ENCODE measurements around the gene UBXN4.

Gene UBXN4

GRCh38 chr2:135799738-135800137, 58.1 kb downstream of the UBXN4 start:
- Histone ChIP-seq H3K4me1 (ENCODE audit: control insufficient read depth, insufficient read depth, low read depth, low read length) (peaks cover 1% of the 10 kb centered on the region), H3K18ac (ENCODE audit: low read depth in 1 of 2, low read length in 2 of 2) (no peak overlapping the region), H3K27ac (ENCODE audit: low read length, poor library complexity, severe bottlenecking) (no peak overlapping the region), H2AK5ac (ENCODE audit: low read length, severe bottlenecking) (no peak overlapping the region), H4K8ac (ENCODE audit: low read length) (no peak overlapping the region), H3K27me3 (ENCODE audit: control insufficient read depth in 1 of 2, insufficient read depth in 1 of 2, low read length in 2 of 2) (no peaks in the 10 kb centered on the region), H3K4me2 (ENCODE audit: low read length, poor library complexity, severe bottlenecking) (no peak overlapping the region), H2AFZ (ENCODE audit: low read depth, low read length) (no peak overlapping the region), H3K23ac (ENCODE audit: low read length in 2 of 2) (no peak overlapping the region), H3K4me3 (ENCODE audit: insufficient read depth in 1 of 2, low read depth in 1 of 2, low read length in 2 of 2) (no peak overlapping the region), H2BK5ac (ENCODE audit: low read depth, low read length, poor library complexity, severe bottlenecking) (no peak overlapping the region), H3K9me3 (ENCODE audit: control insufficient read depth, low read length) (no peaks in the 10 kb centered on the region), H3K36me3 (ENCODE audit: control insufficient read depth in 1 of 2, insufficient read depth in 2 of 2, low read depth in 1 of 2, low read length in 2 of 2) (no peaks in the 10 kb centered on the region), H2BK12ac (ENCODE audit: low read length in 2 of 2) (no peak overlapping the region), H3K9ac (ENCODE audit: low read length) (no peak overlapping the region), H3K79me1 (replicated peaks; ENCODE audit: low read length, poor library complexity, severe bottlenecking) (no peaks in the 10 kb centered on the region), H2BK15ac (ENCODE audit: low read depth, poor library complexity, severe bottlenecking) (no peak overlapping the region), H3K14ac (ENCODE audit: low read length in 2 of 2) (no peak overlapping the region), H2BK120ac (ENCODE audit: low read depth, low read length) (no peak overlapping the region), H4K91ac (ENCODE audit: low read length) (no peak overlapping the region), H3K4ac (ENCODE audit: low read depth in 1 of 2, low read length in 2 of 2) (no peak overlapping the region)
- DNase-seq: no peak
- WGBS: 30% methylated on average over 2 of the region's 2 CpGs

- Histone ChIP-seq H3K4me1 (ENCODE audit: control insufficient read depth, insufficient read depth, low read depth, low read length) (peaks cover 1% of the 10 kb centered on the region), H3K4me2 (ENCODE audit: low read length, poor library complexity, severe bottlenecking) (no peak overlapping the region), H2BK15ac (ENCODE audit: low read depth, poor library complexity, severe bottlenecking) (no peak overlapping the region), H3K79me1 (replicated peaks; ENCODE audit: low read length, poor library complexity, severe bottlenecking) (no peaks in the 10 kb centered on the region), H3K4me3 (ENCODE audit: insufficient read depth in 1 of 2, low read depth in 1 of 2, low read length in 2 of 2) (no peak overlapping the region), H2AFZ (ENCODE audit: low read depth, low read length) (no peak overlapping the region), H4K91ac (ENCODE audit: low read length) (no peak overlapping the region), H3K14ac (ENCODE audit: low read length in 2 of 2) (no peak overlapping the region), H3K4ac (ENCODE audit: low read depth in 1 of 2, low read length in 2 of 2) (no peak overlapping the region), H3K9me3 (ENCODE audit: control insufficient read depth, low read length) (no peaks in the 10 kb centered on the region), H3K23ac (ENCODE audit: low read length in 2 of 2) (no peak overlapping the region), H2AK5ac (ENCODE audit: low read length, severe bottlenecking) (no peak overlapping the region), H3K9ac (ENCODE audit: low read length) (no peak overlapping the region), H2BK120ac (ENCODE audit: low read depth, low read length) (no peak overlapping the region), H3K27ac (ENCODE audit: low read length, poor library complexity, severe bottlenecking) (no peak overlapping the region), H2BK5ac (ENCODE audit: low read depth, low read length, poor library complexity, severe bottlenecking) (no peak overlapping the region), H2BK12ac (ENCODE audit: low read length in 2 of 2) (no peak overlapping the region), H3K18ac (ENCODE audit: low read depth in 1 of 2, low read length in 2 of 2) (no peak overlapping the region), H3K36me3 (ENCODE audit: control insufficient read depth in 1 of 2, insufficient read depth in 2 of 2, low read depth in 1 of 2, low read length in 2 of 2) (no peaks in the 10 kb centered on the region), H3K27me3 (ENCODE audit: control insufficient read depth in 1 of 2, insufficient read depth in 1 of 2, low read length in 2 of 2) (no peaks in the 10 kb centered on the region), H4K8ac (ENCODE audit: low read length) (no peak overlapping the region)
- DNase-seq: no peak
- 83% methylated on average over 6 of the region's 9 CpGs for WGBS
Observed at GRCh38 chr2:135800513-135801460, 59.1 kb downstream of the UBXN4 start.

GRCh38 chr2:135802350-135802749, 60.7 kb downstream of the UBXN4 start:
- WGBS: 65% methylated on average over 3 of the region's 3 CpGs
- no peak overlapping the region for H4K8ac ChIP-seq (ENCODE audit: low read length)
- no peaks in the 10 kb centered on the region for H3K9me3 ChIP-seq (ENCODE audit: control insufficient read depth, low read length)
- no peak overlapping the region for H3K14ac ChIP-seq (ENCODE audit: low read length in 2 of 2)
- DNase-seq: no peak
- H3K27me3 ChIP-seq (ENCODE audit: control insufficient read depth in 1 of 2, insufficient read depth in 1 of 2, low read length in 2 of 2): peaks cover 0 to 3% of the 10 kb centered on the region in 2 experiments
- H3K27ac ChIP-seq (ENCODE audit: low read length, poor library complexity, severe bottlenecking): no peak overlapping the region
- H2BK15ac ChIP-seq (ENCODE audit: low read depth, poor library complexity, severe bottlenecking): no peak overlapping the region
- H3K23ac ChIP-seq (ENCODE audit: low read length in 2 of 2): no peak overlapping the region
- no peaks in the 10 kb centered on the region for H3K4me1 ChIP-seq (ENCODE audit: control insufficient read depth, insufficient read depth, low read depth, low read length)
- no peak overlapping the region for H3K4me3 ChIP-seq (ENCODE audit: insufficient read depth in 1 of 2, low read depth in 1 of 2, low read length in 2 of 2)
- H3K4ac ChIP-seq (ENCODE audit: low read depth in 1 of 2, low read length in 2 of 2): no peak overlapping the region
- H3K18ac ChIP-seq (ENCODE audit: low read depth in 1 of 2, low read length in 2 of 2): no peak overlapping the region
- no peak overlapping the region for H2AK5ac ChIP-seq (ENCODE audit: low read length, severe bottlenecking)
- H2BK120ac ChIP-seq (ENCODE audit: low read depth, low read length): no peak overlapping the region
- H4K91ac ChIP-seq (ENCODE audit: low read length): no peak overlapping the region
- no peak overlapping the region for H2BK12ac ChIP-seq (ENCODE audit: low read length in 2 of 2)
- H3K79me1 ChIP-seq (replicated peaks; ENCODE audit: low read length, poor library complexity, severe bottlenecking): no peaks in the 10 kb centered on the region
- H3K36me3 ChIP-seq (ENCODE audit: control insufficient read depth in 1 of 2, insufficient read depth in 2 of 2, low read depth in 1 of 2, low read length in 2 of 2): no peaks in the 10 kb centered on the region
- no peak overlapping the region for H2BK5ac ChIP-seq (ENCODE audit: low read depth, low read length, poor library complexity, severe bottlenecking)
- H3K4me2 ChIP-seq (ENCODE audit: low read length, poor library complexity, severe bottlenecking): no peak overlapping the region
- H2AFZ ChIP-seq (ENCODE audit: low read depth, low read length): no peak overlapping the region
- no peak overlapping the region for H3K9ac ChIP-seq (ENCODE audit: low read length)

GRCh38 chr2:135803278-135803677, 61.6 kb downstream of the UBXN4 start:
- Histone ChIP-seq H2BK12ac (ENCODE audit: low read length in 2 of 2) (no peak overlapping the region), H3K23ac (ENCODE audit: low read length in 2 of 2) (no peak overlapping the region), H3K14ac (ENCODE audit: low read length in 2 of 2) (no peak overlapping the region), H4K8ac (ENCODE audit: low read length) (no peak overlapping the region), H2BK120ac (ENCODE audit: low read depth, low read length) (no peak overlapping the region), H3K79me1 (replicated peaks; ENCODE audit: low read length, poor library complexity, severe bottlenecking) (no peaks in the 10 kb centered on the region), H3K4me3 (ENCODE audit: insufficient read depth in 1 of 2, low read depth in 1 of 2, low read length in 2 of 2) (no peak overlapping the region), H3K4ac (ENCODE audit: low read depth in 1 of 2, low read length in 2 of 2) (no peak overlapping the region), H3K27ac (ENCODE audit: low read length, poor library complexity, severe bottlenecking) (no peak overlapping the region), H2AK5ac (ENCODE audit: low read length, severe bottlenecking) (no peak overlapping the region), H3K4me1 (ENCODE audit: control insufficient read depth, insufficient read depth, low read depth, low read length) (no peaks in the 10 kb centered on the region), H3K4me2 (ENCODE audit: low read length, poor library complexity, severe bottlenecking) (no peak overlapping the region), H3K9ac (ENCODE audit: low read length) (no peak overlapping the region), H3K9me3 (ENCODE audit: control insufficient read depth, low read length) (no peaks in the 10 kb centered on the region), H2AFZ (ENCODE audit: low read depth, low read length) (no peak overlapping the region), H3K36me3 (ENCODE audit: control insufficient read depth in 1 of 2, insufficient read depth in 2 of 2, low read depth in 1 of 2, low read length in 2 of 2) (no peaks in the 10 kb centered on the region), H4K91ac (ENCODE audit: low read length) (no peak overlapping the region), H2BK5ac (ENCODE audit: low read depth, low read length, poor library complexity, severe bottlenecking) (no peak overlapping the region), H3K27me3 (ENCODE audit: control insufficient read depth in 1 of 2, insufficient read depth in 1 of 2, low read length in 2 of 2) (peaks cover 0 to 3% of the 10 kb centered on the region in 2 experiments), H3K18ac (ENCODE audit: low read depth in 1 of 2, low read length in 2 of 2) (no peak overlapping the region), H2BK15ac (ENCODE audit: low read depth, poor library complexity, severe bottlenecking) (no peak overlapping the region)
- no peak for DNase-seq
- 88% methylated on average over 2 of the region's 2 CpGs for WGBS
